H9 (cell line): ENCODE data around the gene CREB3L4. TPM values are rescaled to one million over a fixed set of nuclear protein-coding genes. Genes with fewer than 3 reads are reported as not detected.

Source experiments
- DNase-seq: peaks from one replicate; pipeline ENCODE4 v3.0.0-alpha.2; 2017
- H2AFZ ChIP-seq: one replicate; pipeline ENCODE4 v1.6.1; 2013; ENCODE audit warnings: mild to moderate bottlenecking, low read length, control low read depth, moderate library complexity
- H2AK5ac ChIP-seq: 2 replicates; pipeline ENCODE4 v1.6.1; 2013; ENCODE audit warnings: low read length, control low read depth, mixed read lengths; ENCODE audit not compliant: insufficient read length
- H2BK120ac ChIP-seq: one replicate; pipeline ENCODE4 v1.6.1; 2013; ENCODE audit warnings: low read depth, mild to moderate bottlenecking, low read length, control low read depth, inconsistent platforms; ENCODE audit not compliant: poor library complexity, severe bottlenecking
- H2BK12ac ChIP-seq: 2 replicates; pipeline ENCODE4 v1.6.1; 2013; ENCODE audit warnings: low read length, control low read depth, mixed read lengths, low read depth; ENCODE audit not compliant: insufficient read length
- H2BK15ac ChIP-seq: 2 replicates; pipeline ENCODE4 v1.6.1; 2013; ENCODE audit warnings: low read depth, low read length, control low read depth
- H2BK20ac ChIP-seq: one replicate; pipeline ENCODE4 v1.6.1; 2013; ENCODE audit warnings: low read depth, mild to moderate bottlenecking, low read length, control low read depth, inconsistent platforms; ENCODE audit not compliant: poor library complexity, severe bottlenecking
- H2BK5ac ChIP-seq: 2 replicates; pipeline ENCODE4 v1.6.1; 2013; ENCODE audit warnings: low read length, control low read depth, mixed read lengths; ENCODE audit not compliant: insufficient read length
- H3K14ac ChIP-seq: 2 replicates; pipeline ENCODE4 v1.6.1; 2013; ENCODE audit warnings: low read length, control low read depth; ENCODE audit not compliant: insufficient read depth
- H3K18ac ChIP-seq: 2 replicates; pipeline ENCODE4 v1.6.1; 2013; ENCODE audit warnings: low read depth, mild to moderate bottlenecking, mixed read lengths, low read length, control low read depth; ENCODE audit not compliant: insufficient read length
- H3K23ac ChIP-seq: 2 replicates; pipeline ENCODE4 v1.6.1; 2013; ENCODE audit warnings: low read length, control low read depth, mixed read lengths, low read depth; ENCODE audit not compliant: insufficient read length
- H3K23me2 ChIP-seq: 2 replicates; pipeline ENCODE4 v1.6.1; 2013; ENCODE audit warnings: low read depth, mild to moderate bottlenecking, mixed read lengths, low read length, control low read depth; ENCODE audit not compliant: insufficient read length, poor library complexity, severe bottlenecking
- H3K27ac ChIP-seq: 2 replicates; pipeline ENCODE4 v1.5.1; 2013; ENCODE audit warnings: low read length, control low read depth, mixed read lengths, low read depth; ENCODE audit not compliant: insufficient read length
- H3K27me3 ChIP-seq: 2 replicates; pipeline ENCODE4 v1.6.1; 2013; ENCODE audit warnings: low read length, control low read depth, inconsistent platforms; ENCODE audit not compliant: insufficient read depth
- H3K4ac ChIP-seq: 2 replicates; pipeline ENCODE4 v1.6.1; 2013; ENCODE audit warnings: low read depth, mild to moderate bottlenecking, control low read depth, inconsistent platforms, low read length, moderate library complexity
- H3K4me1 ChIP-seq: 2 replicates; pipeline ENCODE4 v1.6.1; 2013; ENCODE audit warnings: low read length, control low read depth, inconsistent platforms; ENCODE audit not compliant: insufficient read depth
- H3K4me2 ChIP-seq: 2 replicates; pipeline ENCODE4 v1.6.1; 2013; ENCODE audit warnings: low read length, control low read depth, mixed read lengths; ENCODE audit not compliant: insufficient read length, insufficient read depth
- H3K56ac ChIP-seq: 2 replicates; pipeline ENCODE4 v1.6.1; 2013; ENCODE audit warnings: low read depth, mild to moderate bottlenecking, mixed read lengths, low read length, control low read depth; ENCODE audit not compliant: insufficient read length
- H3K79me1 ChIP-seq: 2 replicates; pipeline ENCODE4 v1.6.1; 2013; ENCODE audit warnings: low read depth, mild to moderate bottlenecking, moderate library complexity, low read length, control low read depth, inconsistent platforms; ENCODE audit not compliant: insufficient read depth, poor library complexity, severe bottlenecking
- H3K79me2 ChIP-seq: 2 replicates; pipeline ENCODE4 v1.6.1; 2013; ENCODE audit warnings: low read length, control low read depth, inconsistent platforms; ENCODE audit not compliant: insufficient read depth
- H3K9ac ChIP-seq: 2 replicates; pipeline ENCODE4 v1.6.1; 2013; ENCODE audit warnings: low read length, control low read depth, mixed read lengths; ENCODE audit not compliant: insufficient read length; ENCODE audit errors: extremely low read depth
- H3K9me3 ChIP-seq: one replicate; pipeline ENCODE4 v1.6.1; 2013; ENCODE audit warnings: low read depth, low read length, inconsistent platforms; ENCODE audit not compliant: control insufficient read depth
- H3T11ph ChIP-seq: one replicate; pipeline ENCODE4 v1.6.1; 2013; ENCODE audit warnings: mild to moderate bottlenecking, low read length, control low read depth, inconsistent platforms
- H4K20me1 ChIP-seq: one replicate; pipeline ENCODE4 v1.6.1; 2013; ENCODE audit not compliant: control insufficient read depth, insufficient read length, insufficient read depth
- H4K5ac ChIP-seq: 2 replicates; pipeline ENCODE4 v1.6.1; 2013; ENCODE audit warnings: low read depth, mild to moderate bottlenecking, mixed read lengths, low read length, control low read depth; ENCODE audit not compliant: insufficient read length
- H4K8ac ChIP-seq: replicated peaks from 2 replicates; pipeline ENCODE4 v1.6.1; 2013; ENCODE audit warnings: low read length, control low read depth, mixed read lengths, low read depth; ENCODE audit not compliant: insufficient read length
- H4K91ac ChIP-seq: 2 replicates; pipeline ENCODE4 v1.6.1; 2013; ENCODE audit warnings: low read depth, mild to moderate bottlenecking, moderate library complexity, mixed read lengths, low read length, control low read depth; ENCODE audit not compliant: insufficient read length
- H3K27ac Mint-ChIP-seq, 3 experiments: 2 replicates in 2 of 3; 3 replicates in 1 of 3; pipeline ENCODE4 v1.8.0; 2020 to 2021; ENCODE audit warnings: mixed read lengths in 3 of 3, mild to moderate bottlenecking in 1 of 3, moderate library complexity in 1 of 3
- H3K27me3 Mint-ChIP-seq: 2 replicates; pipeline ENCODE4 v1.8.0; 2021; ENCODE audit warnings: low read depth, mild to moderate bottlenecking, moderate library complexity, mixed read lengths
- H3K36me3 Mint-ChIP-seq, 3 experiments: 2 replicates in 2 of 3; 3 replicates in 1 of 3; pipeline ENCODE4 v1.8.0; 2020 to 2021; ENCODE audit warnings: low read depth in 3 of 3, mixed read lengths in 3 of 3; ENCODE audit not compliant: insufficient read depth in 1 of 3
- H3K4me1 Mint-ChIP-seq, 2 experiments: 2 replicates each; pipeline ENCODE4 v1.8.0; 2020; ENCODE audit warnings: mixed read lengths in 2 of 2
- H3K4me3 Mint-ChIP-seq, 2 experiments: 2 replicates in 1 of 2; 3 replicates in 1 of 2; pipeline ENCODE4 v1.8.0; 2020 to 2021; ENCODE audit warnings: mild to moderate bottlenecking in 2 of 2, mixed read lengths in 2 of 2, moderate library complexity in 1 of 2
- H3K9me3 Mint-ChIP-seq, 2 experiments: 2 replicates in 1 of 2; 3 replicates in 1 of 2; pipeline ENCODE4 v1.8.0; 2020; ENCODE audit warnings: mild to moderate bottlenecking in 2 of 2, mixed read lengths in 2 of 2, moderate library complexity in 1 of 2
- WGBS: extraction: QIAGEN DNeasy Blood & Tissue Kit; methylation state at CpG from one replicate; pipeline ENCODE4 v1.1.7; 2013; ENCODE audit warnings: missing lambda C conversion rate, low lambda C conversion rate, mixed read lengths; ENCODE audit not compliant: insufficient read length; ENCODE audit errors: extremely low coverage; 5-methylcytosine and 5-hydroxymethylcytosine counted together
- total RNA-seq: library from RNA; stranded (reverse); gene quantifications from 2 replicates; pipeline ENCODE4 v1.2.1, GENCODE V29; 2021
- TF ChIP-seq, protein P1 (sequence below): fragments of 200-600 bp; sonication (generic); conservative IDR thresholded peaks from 3 replicates; pipeline ENCODE4 v1.8.0; 2021; ENCODE audit warnings: antibody characterized with exemption, mild to moderate bottlenecking

Gene CREB3L4
- total RNA-seq, 1 experiment from 2014 or later = 27.6 TPM

DNA sequence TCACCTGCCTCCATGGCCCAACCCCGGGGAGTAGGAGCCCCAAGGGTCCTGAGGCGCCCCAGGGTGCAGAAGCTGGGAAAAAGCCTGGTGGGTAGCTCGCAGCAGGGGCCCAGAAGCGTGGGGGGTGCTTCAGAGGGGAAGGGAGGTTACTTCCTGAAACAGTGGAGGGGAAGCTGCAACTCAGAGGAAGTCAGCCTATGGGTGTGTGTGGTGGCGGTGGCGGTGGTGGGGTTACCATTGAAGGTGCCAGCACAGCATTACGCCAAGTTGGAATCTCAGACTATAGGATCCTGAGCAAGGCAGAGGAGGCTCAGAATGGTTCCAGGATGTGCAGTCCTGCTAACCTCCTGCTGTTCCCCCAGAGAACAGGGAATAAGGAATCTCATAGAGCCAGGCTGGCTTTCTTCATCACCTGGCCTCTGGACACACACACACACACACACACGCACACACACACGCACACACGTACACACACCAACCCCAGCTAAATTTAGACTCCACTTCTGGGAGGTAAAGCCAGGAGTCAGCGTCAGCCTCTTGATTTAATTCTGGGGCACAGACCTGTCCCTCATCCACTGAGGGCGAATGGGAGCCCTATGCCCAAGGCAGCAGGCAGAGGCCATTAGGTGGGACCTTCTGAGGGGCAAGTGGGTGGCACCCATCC, 22.4 kb upstream of the CREB3L4 start:
- H4K20me1 ChIP-seq = no peaks in the 10 kb centered on the region
- TF ChIP-seq, protein P1, sequence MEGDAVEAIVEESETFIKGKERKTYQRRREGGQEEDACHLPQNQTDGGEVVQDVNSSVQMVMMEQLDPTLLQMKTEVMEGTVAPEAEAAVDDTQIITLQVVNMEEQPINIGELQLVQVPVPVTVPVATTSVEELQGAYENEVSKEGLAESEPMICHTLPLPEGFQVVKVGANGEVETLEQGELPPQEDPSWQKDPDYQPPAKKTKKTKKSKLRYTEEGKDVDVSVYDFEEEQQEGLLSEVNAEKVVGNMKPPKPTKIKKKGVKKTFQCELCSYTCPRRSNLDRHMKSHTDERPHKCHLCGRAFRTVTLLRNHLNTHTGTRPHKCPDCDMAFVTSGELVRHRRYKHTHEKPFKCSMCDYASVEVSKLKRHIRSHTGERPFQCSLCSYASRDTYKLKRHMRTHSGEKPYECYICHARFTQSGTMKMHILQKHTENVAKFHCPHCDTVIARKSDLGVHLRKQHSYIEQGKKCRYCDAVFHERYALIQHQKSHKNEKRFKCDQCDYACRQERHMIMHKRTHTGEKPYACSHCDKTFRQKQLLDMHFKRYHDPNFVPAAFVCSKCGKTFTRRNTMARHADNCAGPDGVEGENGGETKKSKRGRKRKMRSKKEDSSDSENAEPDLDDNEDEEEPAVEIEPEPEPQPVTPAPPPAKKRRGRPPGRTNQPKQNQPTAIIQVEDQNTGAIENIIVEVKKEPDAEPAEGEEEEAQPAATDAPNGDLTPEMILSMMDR = no peak
- no peak overlapping the region for H4K5ac ChIP-seq
- no peaks in the 10 kb centered on the region for H3K79me2 ChIP-seq
- Mint-ChIP-seq H3K9me3 (no peaks in the 10 kb centered on the region), H3K27ac (peak overlapping the region in 1 of 3 experiments; percentile 83; a peak in 4 of 7 replicates), H3K4me1 (peaks cover 10 to 17% of the 10 kb centered on the region in 2 experiments), H3K27me3 (no peaks in the 10 kb centered on the region), H3K36me3 (peaks cover 11 to 55% (median 37%) of the 10 kb centered on the region in 3 experiments), H3K4me3 (peak overlapping the region; percentile 82 to 93)
- no peak overlapping the region for H3K18ac ChIP-seq
- no peak overlapping the region for H3K14ac ChIP-seq
- H2BK120ac ChIP-seq = no peak overlapping the region
- peak overlapping the region; percentile 61 for H3K9ac ChIP-seq
- H3K23ac ChIP-seq = no peak overlapping the region
- H3K27ac ChIP-seq = no peak overlapping the region
- no peak overlapping the region for H2BK15ac ChIP-seq
- no peak overlapping the region for H2BK5ac ChIP-seq
- no peak overlapping the region for H2BK20ac ChIP-seq
- no peaks in the 10 kb centered on the region for H3K27me3 ChIP-seq
- H3K9me3 ChIP-seq = no peaks in the 10 kb centered on the region
- no peaks in the 10 kb centered on the region; the same call in 1 of the 2 replicates for H3K4me1 ChIP-seq
- no peak overlapping the region for H3K56ac ChIP-seq
- H3T11ph ChIP-seq = no peak overlapping the region
- H3K79me1 ChIP-seq = peaks cover 3% of the 10 kb centered on the region
- H2BK12ac ChIP-seq = no peak overlapping the region
- no peak for DNase-seq
- H4K8ac ChIP-seq = no peak overlapping the region
- H2AK5ac ChIP-seq = no peak overlapping the region
- no peak overlapping the region for H4K91ac ChIP-seq
- WGBS = no CpG with 5 or more reads among the region's 12 CpGs
- H2AFZ ChIP-seq = no peak overlapping the region
- peaks cover 5% of the 10 kb centered on the region for H3K23me2 ChIP-seq
- H3K4ac ChIP-seq = no peak overlapping the region
- peak overlapping the region; percentile 52 for H3K4me2 ChIP-seq
